ENCODE data around the gene TSPEAR. TPM values are rescaled to one million over a fixed set of nuclear protein-coding genes. Genes with fewer than 3 reads are reported as not detected.

Gene TSPEAR
- total and polyA plus RNA-seq, 7 experiments from 2014 or later = 0.07 TPM; not detected in 6

- ATAC-seq (no peak), DNase-seq (no peak)
- peaks cover 0 to 7% (median 4%) of the 10 kb centered on the region in 7 donors for H3K4me1 Mint-ChIP-seq
- Histone ChIP-seq H3K27ac (ENCODE audit: low read depth, low read length) (no peak overlapping the region), H3K4me3 (ENCODE audit: low read length) (no peak overlapping the region), H3K4me1 (ENCODE audit: control insufficient read depth in 2 of 2, insufficient read depth in 2 of 2, low read length in 2 of 2) (no peaks in the 10 kb centered on the region), H3K36me3 (ENCODE audit: control insufficient read depth in 2 of 3, insufficient read depth in 3 of 3, low read length in 3 of 3) (no peaks in the 10 kb centered on the region), H3K9me3 (ENCODE audit: control insufficient read depth in 2 of 3, low read length in 3 of 3) (no peaks in the 10 kb centered on the region), H3K27me3 (ENCODE audit: control insufficient read depth in 2 of 2, insufficient read depth in 2 of 2, low read length in 2 of 2) (no peaks in the 10 kb centered on the region)
- CTCF ChIA-PET = no interaction called here
- POLR2A ChIA-PET = no interaction called here
- H3K4me3 Mint-ChIP-seq = no peak overlapping the region
- intact Hi-C loops (cut with micrococcal nuclease) = no loop called here
- no peak overlapping the region for H3K27ac Mint-ChIP-seq
- H3K36me3 Mint-ChIP-seq = peaks cover 0 to 3% (median 0%) of the 10 kb centered on the region in 5 donors
- peaks cover 8 to 47% (median 18%) of the 10 kb centered on the region in 5 donors for H3K27me3 Mint-ChIP-seq
- H3K9me3 Mint-ChIP-seq = peaks cover 0 to 14% (median 5%) of the 10 kb centered on the region in 11 donors
These were observed 261.0 kb downstream of the TSPEAR start for GRCh38 chr21:44450402-44450801.

GRCh38 chr21:44449473-44450363 lies 261.7 kb downstream of the TSPEAR start:
- Histone ChIP-seq H3K27ac (ENCODE audit: low read depth, low read length) (no peak overlapping the region), H3K36me3 (ENCODE audit: control insufficient read depth in 2 of 3, insufficient read depth in 3 of 3, low read length in 3 of 3) (no peaks in the 10 kb centered on the region), H3K9me3 (ENCODE audit: control insufficient read depth in 2 of 3, low read length in 3 of 3) (no peaks in the 10 kb centered on the region), H3K27me3 (ENCODE audit: control insufficient read depth in 2 of 2, insufficient read depth in 2 of 2, low read length in 2 of 2) (no peaks in the 10 kb centered on the region), H3K4me3 (ENCODE audit: low read length) (no peak overlapping the region), H3K4me1 (ENCODE audit: control insufficient read depth in 2 of 2, insufficient read depth in 2 of 2, low read length in 2 of 2) (no peaks in the 10 kb centered on the region)
- POLR2A ChIA-PET = no interaction called here
- peaks cover 0 to 3% (median 0%) of the 10 kb centered on the region in 5 donors for H3K36me3 Mint-ChIP-seq
- ATAC-seq (no peak), DNase-seq (no peak)
- CTCF ChIA-PET = no interaction called here
- intact Hi-C loops (cut with micrococcal nuclease) = no loop called here
- peaks cover 0 to 14% (median 5%) of the 10 kb centered on the region in 11 donors for H3K9me3 Mint-ChIP-seq
- peak overlapping the region in 1 of 9 donors; percentile 22 for H3K27ac Mint-ChIP-seq
- peaks cover 8 to 47% (median 18%) of the 10 kb centered on the region in 5 donors for H3K27me3 Mint-ChIP-seq
- H3K4me1 Mint-ChIP-seq = peaks cover 0 to 6% (median 4%) of the 10 kb centered on the region in 7 donors
- H3K4me3 Mint-ChIP-seq = no peak overlapping the region

- H3K4me1 ChIP-seq (ENCODE audit: control insufficient read depth in 2 of 2, insufficient read depth in 2 of 2, low read length in 2 of 2) = no peaks in the 10 kb centered on the region
- H3K9me3 ChIP-seq (ENCODE audit: control insufficient read depth in 2 of 3, low read length in 3 of 3) = no peaks in the 10 kb centered on the region
- no peak overlapping the region for H3K4me3 ChIP-seq (ENCODE audit: low read length)
- Mint-ChIP-seq H3K9me3 (peaks cover 0 to 6% (median 2%) of the 10 kb centered on the region in 11 donors), H3K4me1 (peaks cover 0 to 6% (median 0%) of the 10 kb centered on the region in 7 donors), H3K27me3 (peaks cover 8 to 37% (median 18%) of the 10 kb centered on the region in 5 donors), H3K4me3 (no peak overlapping the region), H3K36me3 (no peaks in the 10 kb centered on the region), H3K27ac (peak overlapping the region in 1 of 9 donors; percentile 22)
- DNase-seq (no peak), ATAC-seq (no peak)
- no peaks in the 10 kb centered on the region for H3K27me3 ChIP-seq (ENCODE audit: control insufficient read depth in 2 of 2, insufficient read depth in 2 of 2, low read length in 2 of 2)
- intact Hi-C loops (cut with micrococcal nuclease) = no loop called here
- CTCF ChIA-PET = no interaction called here
- no peaks in the 10 kb centered on the region for H3K36me3 ChIP-seq (ENCODE audit: control insufficient read depth in 2 of 3, insufficient read depth in 3 of 3, low read length in 3 of 3)
- POLR2A ChIA-PET = interaction anchor here (0.5 kb wide), 1 partner anchor 1136 kb away, joined by 5 read pairs; no protein-coding TSS in a partner anchor
- H3K27ac ChIP-seq (ENCODE audit: low read depth, low read length) = no peak overlapping the region
These were observed 262.7 kb downstream of the TSPEAR start for GRCh38 chr21:44448651-44449131.

Other genes starting within 250 kb of the TSPEAR start
- not detected for gene KRTAP10-1, start 171.4 kb downstream of the TSPEAR start, total RNA-seq
- gene KRTAP10-1, start 171.4 kb downstream of the TSPEAR start, polyA plus RNA-seq = not detected
- not detected for gene KRTAP10-2, start 160.1 kb downstream of the TSPEAR start, total RNA-seq
- gene KRTAP10-2, start 160.1 kb downstream of the TSPEAR start, polyA plus RNA-seq = not detected
- not detected for gene KRTAP10-3, start 152.8 kb downstream of the TSPEAR start, total RNA-seq
- gene KRTAP10-3, start 152.8 kb downstream of the TSPEAR start, polyA plus RNA-seq = not detected
- not detected for gene KRTAP10-4, start 137.8 kb downstream of the TSPEAR start, total RNA-seq
- gene KRTAP10-4, start 137.8 kb downstream of the TSPEAR start, polyA plus RNA-seq = not detected
- not detected for gene KRTAP10-5, start 131.0 kb downstream of the TSPEAR start, total RNA-seq
- gene KRTAP10-5, start 131.0 kb downstream of the TSPEAR start, polyA plus RNA-seq = not detected
- not detected for gene KRTAP10-6, start 119.1 kb downstream of the TSPEAR start, total RNA-seq
- not detected for gene KRTAP10-6, start 119.1 kb downstream of the TSPEAR start, polyA plus RNA-seq
- not detected for gene KRTAP10-7, start 111.0 kb downstream of the TSPEAR start, total RNA-seq
- gene KRTAP10-7, start 111.0 kb downstream of the TSPEAR start, polyA plus RNA-seq = not detected
- gene KRTAP10-8, start 99.5 kb downstream of the TSPEAR start, total RNA-seq = not detected
- gene KRTAP10-8, start 99.5 kb downstream of the TSPEAR start, polyA plus RNA-seq = not detected
- gene KRTAP10-9, start 84.5 kb downstream of the TSPEAR start, total RNA-seq = not detected
- not detected for gene KRTAP10-9, start 84.5 kb downstream of the TSPEAR start, polyA plus RNA-seq
- not detected for gene KRTAP10-10, start 74.2 kb downstream of the TSPEAR start, total RNA-seq
- not detected for gene KRTAP10-10, start 74.2 kb downstream of the TSPEAR start, polyA plus RNA-seq
- gene KRTAP10-11, start 65.2 kb downstream of the TSPEAR start, total RNA-seq = not detected
- gene KRTAP10-11, start 65.2 kb downstream of the TSPEAR start, polyA plus RNA-seq = not detected
- gene KRTAP12-4, start 56.9 kb downstream of the TSPEAR start, total RNA-seq = not detected
- gene KRTAP12-4, start 56.9 kb downstream of the TSPEAR start, polyA plus RNA-seq = not detected
- gene KRTAP12-3, start 53.6 kb downstream of the TSPEAR start, total RNA-seq = 1 to 10 TPM in 1 of 5 experiments, not detected in 4; 1.1 TPM
- not detected for gene KRTAP12-3, start 53.6 kb downstream of the TSPEAR start, polyA plus RNA-seq
- gene KRTAP12-2, start 44.6 kb downstream of the TSPEAR start, total RNA-seq = not detected
- not detected for gene KRTAP12-2, start 44.6 kb downstream of the TSPEAR start, polyA plus RNA-seq
- gene KRTAP12-1, start 29.4 kb downstream of the TSPEAR start, total RNA-seq = not detected
- gene KRTAP12-1, start 29.4 kb downstream of the TSPEAR start, polyA plus RNA-seq = not detected
- gene KRTAP10-12, start 14.4 kb downstream of the TSPEAR start, total RNA-seq = not detected
- gene KRTAP10-12, start 14.4 kb downstream of the TSPEAR start, polyA plus RNA-seq = not detected
- gene UBE2G2, start 90.2 kb upstream of the TSPEAR start, total RNA-seq = 100 to 1,000 TPM; 108 to 150 (median 129) TPM
- gene UBE2G2, start 90.2 kb upstream of the TSPEAR start, polyA plus RNA-seq = 10 to 100 TPM; 50.7 to 65.8 TPM
- gene SUMO3, start 106.5 kb upstream of the TSPEAR start, total RNA-seq = 10 to 100 TPM; 46.9 to 91.7 (median 70.2) TPM
- 10 to 100 TPM; 85.1 to 88.9 TPM for gene SUMO3, start 106.5 kb upstream of the TSPEAR start, polyA plus RNA-seq
- 100 to 1,000 TPM in 2 of 5 experiments, 10 to 100 TPM in 3; 83.8 to 122 (median 95.6) TPM for gene PTTG1IP, start 162.1 kb upstream of the TSPEAR start, total RNA-seq
- gene PTTG1IP, start 162.1 kb upstream of the TSPEAR start, polyA plus RNA-seq = 10 to 100 TPM; 60.9 to 79.8 TPM
- 100 to 1,000 TPM; 280 to 877 (median 371) TPM for gene ITGB2, start 209.3 kb upstream of the TSPEAR start, total RNA-seq
- 100 to 1,000 TPM; 459 to 768 TPM for gene ITGB2, start 209.3 kb upstream of the TSPEAR start, polyA plus RNA-seq
- gene SLX9, start 228.5 kb upstream of the TSPEAR start, total RNA-seq = 10 to 100 TPM; 17.8 to 46.4 (median 20.6) TPM
- 10 to 100 TPM; 13.2 to 14.9 TPM for gene SLX9, start 228.5 kb upstream of the TSPEAR start, polyA plus RNA-seq